MCF 10A (cell line): ENCODE results near the gene ZNF653. TPM values are rescaled to one million over a fixed set of nuclear protein-coding genes. Genes with fewer than 3 reads are reported as not detected.

Source experiments
- BruUV-seq: library from RNA; stranded (reverse); fragments of 400-500 nt; replicated peaks from 2 replicates; lab custom pipeline; 2021; lab: Mats Ljungman, UMichigan
- CTCF ChIA-PET: fragments of 300-600 bp; sonication (Branson Sonifier 250); formaldehyde crosslinking; extraction: SDS; loops from one replicate; lab custom pipeline; 2021; ENCODE audit warnings: antibody characterized with exemption, inconsistent platforms; lab: Yijun Ruan, JAX
- POLR2A ChIA-PET: fragments of 300-600, 350-650 bp; sonication (Branson Sonifier 250); formaldehyde crosslinking; extraction: SDS; loops from one replicate; lab custom pipeline; 2020; ENCODE audit warnings: antibody characterized with exemption, inconsistent platforms; lab: Yijun Ruan, JAX
- DNase-seq: peaks from one replicate; pipeline ENCODE4 v3.0.0-alpha.2; 2018; ENCODE audit not compliant: unreplicated experiment
- H3K27ac Mint-ChIP-seq: one replicate; pipeline ENCODE4 v1.8.0; 2022; ENCODE audit warnings: mild to moderate bottlenecking, low read depth, mixed read lengths; ENCODE audit not compliant: unreplicated experiment
- H3K27me3 Mint-ChIP-seq: one replicate; pipeline ENCODE4 v1.8.0; 2022; ENCODE audit warnings: mixed read lengths; ENCODE audit not compliant: insufficient read depth, unreplicated experiment
- H3K36me3 Mint-ChIP-seq: one replicate; pipeline ENCODE4 v1.8.0; 2022; ENCODE audit warnings: mild to moderate bottlenecking, moderate library complexity, mixed read lengths; ENCODE audit not compliant: insufficient read depth, unreplicated experiment
- H3K4me1 Mint-ChIP-seq: one replicate; pipeline ENCODE4 v1.8.0; 2022; ENCODE audit warnings: mixed read lengths; ENCODE audit not compliant: insufficient read depth, unreplicated experiment
- H3K4me3 Mint-ChIP-seq: one replicate; pipeline ENCODE4 v1.8.0; 2022; ENCODE audit warnings: mild to moderate bottlenecking, moderate library complexity, mixed read lengths; ENCODE audit not compliant: unreplicated experiment
- H3K9me3 Mint-ChIP-seq: one replicate; pipeline ENCODE4 v1.8.0; 2022; ENCODE audit warnings: mixed read lengths; ENCODE audit not compliant: unreplicated experiment
- CTCF ChIP-seq: fragments of 200-600 bp; IDR thresholded peaks from one replicate; pipeline ENCODE4 v1.8.0; 2022; ENCODE audit warnings: antibody characterized with exemption, mild to moderate bottlenecking; ENCODE audit not compliant: unreplicated experiment
- intact Hi-C: fragments of 100-400 bp; cut with micrococcal nuclease; formaldehyde crosslinking; loops from 2 replicates; pipeline ENCODE4 v1.14.1; 2022
- total RNA-seq: library from RNA; stranded (reverse); gene quantifications from 2 replicates; pipeline ENCODE4 v1.2.3, GENCODE V29; 2022

ZNF653 gene
- total RNA-seq, 1 experiment from 2014 or later = 7.7 TPM

GRCh38 chr19:11485245-11485837 is 20.3 kb downstream of the ZNF653 start:
- Mint-ChIP-seq H3K36me3 (no peaks in the 10 kb centered on the region), H3K27ac (no peak overlapping the region), H3K9me3 (no peaks in the 10 kb centered on the region), H3K4me1 (peaks cover 6% of the 10 kb centered on the region), H3K27me3 (no peaks in the 10 kb centered on the region), H3K4me3 (no peak overlapping the region)
- no peak for TF ChIP-seq CTCF
- POLR2A ChIA-PET = interaction anchor here (0.6 to 1.0 kb wide), 2 partner anchors 49 to 50 kb away, joined by 3 to 4 read pairs; partner anchors contain the start of genes ODAD3 and PRKCSH
- DNase-seq = no peak
- BruUV-seq = no TSS peak
- CTCF ChIA-PET = interaction anchor here (0.5 to 1.7 kb wide), 9 partner anchors 10 to 490 kb away, joined by 3 to 4 read pairs (median 3); partner anchors contain the start of genes ODAD3 and PRKCSH
- intact Hi-C loops = no loop called here

- Mint-ChIP-seq H3K27ac (no peak overlapping the region), H3K27me3 (no peaks in the 10 kb centered on the region), H3K36me3 (no peaks in the 10 kb centered on the region), H3K4me3 (no peak overlapping the region), H3K4me1 (peaks cover 6% of the 10 kb centered on the region), H3K9me3 (no peaks in the 10 kb centered on the region)
- intact Hi-C loops = no loop called here
- no peak for TF ChIP-seq CTCF
- no peak for DNase-seq
- BruUV-seq = no TSS peak
- ChIA-PET POLR2A (interaction anchor here (0.6 to 1.4 kb wide), 4 partner anchors 48 to 202 kb away, joined by 3 to 6 read pairs (median 4); partner anchors contain the start of genes ODAD3 and PRKCSH), CTCF (interaction anchor here (0.5 to 2.5 kb wide), 28 partner anchors 11 to 1522 kb away, joined by 3 to 12 read pairs (median 4); partner anchors contain the start of gene EPOR)
Observed at GRCh38 chr19:11483366-11484111, 22.1 kb downstream of the ZNF653 start.

GRCh38 chr19:11482384-11483050 is 23.1 kb downstream of the ZNF653 start:
- Mint-ChIP-seq H3K4me3 (peak overlapping the region; percentile 46), H3K9me3 (no peaks in the 10 kb centered on the region), H3K27ac (no peak overlapping the region), H3K4me1 (peaks cover 6% of the 10 kb centered on the region), H3K27me3 (no peaks in the 10 kb centered on the region), H3K36me3 (no peaks in the 10 kb centered on the region)
- DNase-seq = peak; percentile 70
- POLR2A ChIA-PET = interaction anchor here (0.6 to 1.4 kb wide), 6 partner anchors 47 to 201 kb away, joined by 3 to 7 read pairs (median 4); partner anchors contain the start of genes ODAD3 and PRKCSH
- CTCF ChIA-PET = interaction anchor here (0.6 to 2.5 kb wide), 34 partner anchors 9 to 1359 kb away, joined by 3 to 12 read pairs (median 4); partner anchors contain the start of genes ECSIT and EPOR
- intact Hi-C loops = loop anchor here (1.0 kb wide), 1 partner anchor 189 kb away; no protein-coding TSS in a partner anchor
- peak; percentile 87 for TF ChIP-seq CTCF
- BruUV-seq = no TSS peak
